Right lobe of liver (tissue), 6 donors: ENCODE measurements around the gene CPSF7. TPM values are rescaled to one million over a fixed set of nuclear protein-coding genes. Genes with fewer than 3 reads are reported as not detected.

ENCODE experiments used
- ATAC-seq, 4 donors: fragments of 200-7000 bp; cut with Tn5 transposase; one replicate each; pipeline ENCODE4 v1.9.1; 2020; ENCODE audit warnings: mild to moderate bottlenecking in 4 of 4, moderate library complexity in 4 of 4
- DNase-seq, 3 donors: peaks; one replicate each; pipeline ENCODE4 v3.0.0-alpha.2; 2020
- H3K27ac ChIP-seq, 3 donors: fragments of 200-600 bp; one replicate each; pipeline ENCODE4 v1.8.0; 2022
- H3K27me3 ChIP-seq, 2 donors: fragments of 200-600 bp; one replicate each; pipeline ENCODE4 v1.8.0; 2022
- H3K36me3 ChIP-seq, 4 donors: fragments of 200-600 bp; sonication (generic) in 1 of 4; one replicate each; pipeline versions ENCODE4 v1.5.1 to v1.8.0; 2017 to 2022; ENCODE audit warnings: control low read depth in 1 of 4
- H3K4me1 ChIP-seq, 4 donors: fragments of 200-600 bp; sonication (generic) in 1 of 4; one replicate each; pipeline versions ENCODE4 v1.5.1 to v1.8.0; 2017 to 2022; ENCODE audit warnings: control low read depth in 1 of 4
- H3K4me3 ChIP-seq, 3 donors: fragments of 200-600 bp; one replicate each; pipeline ENCODE4 v1.8.0; 2022
- H3K9me3 ChIP-seq, 4 donors: fragments of 200-600 bp; sonication (generic) in 1 of 4; one replicate each; pipeline versions ENCODE4 v1.5.1 to v1.8.0; 2017 to 2022; ENCODE audit warnings: control low read depth in 1 of 4
- POLR2A ChIP-seq: fragments of 450-650 bp; IDR thresholded peaks from one replicate; pipeline ENCODE4 v1.6.1; 2017; ENCODE audit warnings: antibody characterized with exemption, mild to moderate bottlenecking
- WGBS: methylation state at CpG from one replicate; pipeline ENCODE4 v1.1.6; 2018; ENCODE audit warnings: low coverage, low lambda C conversion rate; ENCODE audit not compliant: insufficient coverage; ENCODE audit errors: missing lambda C conversion rate; 5-methylcytosine and 5-hydroxymethylcytosine counted together
- intact Hi-C, 2 donors: fragments of 100-400 bp; cut with DNase I; formaldehyde crosslinking; loops; one replicate each; pipeline versions ENCODE4 v1.11.2 to v1.14.1; 2022
- total RNA-seq, 6 experiments: library from RNA; depleted of rRNA in 2 of 6; stranded (reverse); fragments of >200 nt in 2 of 6; fragmentation: NEBNext Ultra II Directional in 3 of 6; extraction: Animal tissue kit (Norgen Biotek cat#: 25700) in 3 of 6; gene quantifications; one replicate each; pipeline versions ENCODE4 v1.1.0 to v1.2.4, GENCODE V29; 2016 to 2023
- TF ChIP-seq, protein P1 (sequence below), 4 donors: fragments of 200-600 bp in 3 of 4; fragments of 450-650 bp in 1 of 4; IDR thresholded peaks; one replicate each; pipeline versions ENCODE4 v1.5.1 to v1.8.0; 2016 to 2022; ENCODE audit warnings: antibody characterized with exemption in 4 of 4, mild to moderate bottlenecking in 2 of 4
- donor health status: DM: no; HTN: yes; CAD: no.
- donor health status: DM: no; HTN: no; CAD: no.
- donor health status: DM: no; HTN: no; CAD: no.
- donor health status: DM: no; HTN: yes; CAD: no.
- donor health status: DM: no; HTN: yes; CAD: no.

CPSF7 gene
- total RNA-seq, 6 experiments from 2014 or later = 16.7 to 52.0 (median 31.7) TPM

DNA sequence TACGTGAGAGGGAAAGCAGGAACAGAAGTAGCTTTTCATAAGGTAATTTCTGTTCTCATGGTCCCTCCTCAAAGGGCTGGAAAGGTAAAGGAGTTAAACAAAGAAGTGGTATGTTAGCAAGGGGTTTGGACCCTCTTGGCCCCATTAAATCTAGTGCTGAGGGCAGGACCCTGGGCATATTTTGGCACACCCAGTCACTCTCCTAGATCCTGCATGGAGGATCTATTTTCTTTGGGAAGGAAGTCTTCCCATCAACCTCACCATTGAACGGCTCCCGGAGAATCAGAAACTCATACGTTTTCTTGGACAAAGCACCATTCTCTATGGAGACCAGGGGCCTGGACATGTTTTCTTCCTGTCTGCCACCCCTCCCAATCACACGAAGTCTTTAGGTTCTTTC, 25.7 kb downstream of the CPSF7 start:
- Histone ChIP-seq H3K27me3 (no peaks in the 10 kb centered on the region), H3K27ac (no peak overlapping the region), H3K36me3 (peaks cover 0 to 64% (median 23%) of the 10 kb centered on the region in 4 donors), H3K4me3 (no peak overlapping the region), H3K9me3 (no peaks in the 10 kb centered on the region), H3K4me1 (no peaks in the 10 kb centered on the region)
- intact Hi-C loops = no loop called here
- no peak for TF ChIP-seq POLR2A
- TF ChIP-seq, protein P1, sequence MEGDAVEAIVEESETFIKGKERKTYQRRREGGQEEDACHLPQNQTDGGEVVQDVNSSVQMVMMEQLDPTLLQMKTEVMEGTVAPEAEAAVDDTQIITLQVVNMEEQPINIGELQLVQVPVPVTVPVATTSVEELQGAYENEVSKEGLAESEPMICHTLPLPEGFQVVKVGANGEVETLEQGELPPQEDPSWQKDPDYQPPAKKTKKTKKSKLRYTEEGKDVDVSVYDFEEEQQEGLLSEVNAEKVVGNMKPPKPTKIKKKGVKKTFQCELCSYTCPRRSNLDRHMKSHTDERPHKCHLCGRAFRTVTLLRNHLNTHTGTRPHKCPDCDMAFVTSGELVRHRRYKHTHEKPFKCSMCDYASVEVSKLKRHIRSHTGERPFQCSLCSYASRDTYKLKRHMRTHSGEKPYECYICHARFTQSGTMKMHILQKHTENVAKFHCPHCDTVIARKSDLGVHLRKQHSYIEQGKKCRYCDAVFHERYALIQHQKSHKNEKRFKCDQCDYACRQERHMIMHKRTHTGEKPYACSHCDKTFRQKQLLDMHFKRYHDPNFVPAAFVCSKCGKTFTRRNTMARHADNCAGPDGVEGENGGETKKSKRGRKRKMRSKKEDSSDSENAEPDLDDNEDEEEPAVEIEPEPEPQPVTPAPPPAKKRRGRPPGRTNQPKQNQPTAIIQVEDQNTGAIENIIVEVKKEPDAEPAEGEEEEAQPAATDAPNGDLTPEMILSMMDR (IDR thresholded peaks at IDR 0.05) = no peak
- ATAC-seq = no peak
- WGBS = 83% methylated on average over 3 of the region's 5 CpGs
- no peak for DNase-seq

- ATAC-seq = no peak
- DNase-seq = no peak
These were observed 26.1 kb downstream of the CPSF7 start for GRCh38 chr11:61403658-61404057.

GRCh38 chr11:61401573-61401972, 28.2 kb downstream of the CPSF7 start:
- 100% methylated on average over 2 of the region's 2 CpGs for WGBS
- peaks cover 0 to 47% (median 20%) of the 10 kb centered on the region in 4 donors for H3K36me3 ChIP-seq

More at GRCh38 chr11:61403658-61404057, 26.1 kb downstream of the CPSF7 start:
- H3K4me3 ChIP-seq = no peak overlapping the region
- H3K27me3 ChIP-seq = no peaks in the 10 kb centered on the region
- no peaks in the 10 kb centered on the region for H3K4me1 ChIP-seq
- intact Hi-C loops = no loop called here
- WGBS = no CpG with 5 or more reads among the region's 1 CpG
- H3K9me3 ChIP-seq = no peaks in the 10 kb centered on the region
- H3K27ac ChIP-seq = no peak overlapping the region
- no peak for TF ChIP-seq POLR2A
- peaks cover 0 to 61% (median 23%) of the 10 kb centered on the region in 4 donors for H3K36me3 ChIP-seq

DNA sequence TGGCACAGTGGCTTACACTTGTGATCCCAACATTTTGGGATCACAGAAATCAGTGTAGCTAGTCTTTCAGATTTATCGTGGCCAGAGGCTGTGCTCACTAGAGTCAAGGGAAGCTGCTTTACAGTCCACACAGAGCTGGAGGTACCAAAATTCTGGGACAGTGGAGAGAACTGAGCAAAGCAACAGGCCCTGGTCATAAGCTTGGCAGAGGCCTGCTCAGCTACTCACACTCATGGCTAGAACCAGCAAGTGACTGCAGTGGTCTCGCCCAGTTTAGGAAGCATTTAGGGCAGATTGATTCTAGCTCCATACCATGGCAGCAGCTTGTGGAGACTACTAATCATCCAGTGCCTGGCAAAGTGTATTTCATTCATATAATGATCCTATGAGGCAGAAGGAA, 28.6 kb downstream of the CPSF7 start:
- Histone ChIP-seq H3K4me1 (no peaks in the 10 kb centered on the region), H3K27me3 (no peaks in the 10 kb centered on the region), H3K9me3 (no peaks in the 10 kb centered on the region), H3K4me3 (no peak overlapping the region), H3K36me3 (peaks cover 0 to 43% (median 20%) of the 10 kb centered on the region in 4 donors), H3K27ac (no peak overlapping the region)
- DNase-seq (no peak), ATAC-seq (peak in 1 of 4 donors; percentile 24)
- WGBS = no CpG with 5 or more reads among the region's 2 CpGs
- intact Hi-C loops = no loop called here
- TF ChIP-seq POLR2A = no peak
- TF ChIP-seq, protein P1 (IDR thresholded peaks at IDR 0.05) = no peak

More at GRCh38 chr11:61401573-61401972, 28.2 kb downstream of the CPSF7 start:
- Histone ChIP-seq H3K4me1 (no peaks in the 10 kb centered on the region), H3K9me3 (no peaks in the 10 kb centered on the region), H3K27ac (no peak overlapping the region), H3K4me3 (no peak overlapping the region), H3K27me3 (no peaks in the 10 kb centered on the region)
- no peak for TF ChIP-seq POLR2A
- TF ChIP-seq, protein P1 (IDR thresholded peaks at IDR 0.05) = no peak
- ATAC-seq = no peak
- intact Hi-C loops = no loop called here
- DNase-seq = no peak

DNA sequence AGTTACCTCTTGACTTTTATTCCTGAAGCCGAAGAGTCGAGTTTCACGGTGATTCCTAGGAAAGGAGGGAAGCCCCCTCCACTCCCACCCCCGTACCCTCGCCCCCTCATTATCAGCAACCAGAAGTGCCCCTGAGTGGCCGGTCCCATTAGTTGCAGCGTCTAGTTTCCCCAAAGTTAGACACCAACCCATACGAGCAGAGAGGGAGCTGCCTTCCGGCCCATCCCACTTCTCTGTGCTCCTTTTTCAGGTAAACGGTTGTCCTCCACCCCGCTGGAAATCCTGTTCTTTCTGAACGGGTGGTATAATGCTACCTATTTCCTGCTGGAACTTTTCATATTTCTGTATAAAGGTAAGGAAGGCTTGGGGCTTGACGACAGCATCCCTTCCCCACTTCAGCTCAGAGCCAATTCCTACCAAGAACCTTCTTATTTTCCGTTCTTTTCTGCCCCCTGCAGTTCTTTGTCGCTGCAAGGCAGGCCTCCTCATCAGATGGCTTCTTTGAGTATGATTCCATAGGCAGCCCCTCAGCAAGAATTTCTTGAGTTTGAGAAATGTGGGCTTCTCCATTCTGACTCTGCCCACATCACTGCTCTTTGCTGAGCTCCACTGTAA, 36.7 kb downstream of the CPSF7 start:
- no peaks in the 10 kb centered on the region for H3K9me3 ChIP-seq
- H3K36me3 ChIP-seq = peaks cover 0 to 18% (median 3%) of the 10 kb centered on the region in 4 donors
- 2% methylated on average over 8 of the region's 15 CpGs for WGBS
- ATAC-seq = peak; percentile 11 to 30 (median 20)
- no peak for TF ChIP-seq POLR2A
- TF ChIP-seq, protein P1 (IDR thresholded peaks at IDR 0.05) = no peak
- no peak for DNase-seq
- H3K27ac ChIP-seq = peak overlapping the region; percentile 59 to 71 (median 69)
- peak overlapping the region; percentile 61 to 79 (median 70) for H3K4me3 ChIP-seq
- H3K4me1 ChIP-seq = peaks cover 0 to 9% (median 4%) of the 10 kb centered on the region in 4 donors
- no peaks in the 10 kb centered on the region for H3K27me3 ChIP-seq
- intact Hi-C loops = no loop called here
